ENCODE results near the gene A1CF. TPM values are rescaled to one million over a fixed set of nuclear protein-coding genes. Genes with fewer than 3 reads are reported as not detected.
"Not testable (repeated sequence)": the region's sequence is repeated elsewhere in the genome, so short reads cannot be mapped to it uniquely, and the experiment has no call there.

A1CF gene
- total RNA-seq, 1 donor = not detected

DNA sequence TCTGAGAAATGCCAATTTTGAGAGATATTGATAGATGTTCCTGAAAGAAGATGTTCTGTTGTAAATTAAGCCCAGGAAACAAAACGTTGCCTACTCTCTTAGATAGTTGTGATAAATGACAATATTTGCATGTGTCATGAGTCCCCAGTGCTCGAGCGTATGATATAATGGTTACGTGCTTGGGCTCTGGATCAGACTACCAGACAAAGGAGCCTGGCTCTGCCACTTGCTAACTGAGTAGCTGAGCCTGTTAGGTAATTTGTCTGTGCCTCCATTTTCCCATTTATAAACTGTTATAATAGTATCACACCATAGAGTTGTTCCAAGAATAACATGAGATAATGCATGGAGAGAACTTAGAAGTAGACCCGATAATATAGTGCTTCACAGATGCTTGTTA, 1.8 kb downstream of the A1CF start:
- H3K27ac ChIP-seq (ENCODE audit: low read depth, low read length) = no peak overlapping the region
- peaks cover 6% of the 10 kb centered on the region for H3K27me3 ChIP-seq (ENCODE audit: insufficient read depth, low read length)
- H4K20me1 ChIP-seq (ENCODE audit: insufficient read depth, low read length) = no peaks in the 10 kb centered on the region
- no peak for DNase-seq (ENCODE audit: insufficient read length, low spot score, missing footprints)
- H2AFZ ChIP-seq (ENCODE audit: low read length) = no peak overlapping the region
- no peaks in the 10 kb centered on the region for H3K36me3 ChIP-seq (ENCODE audit: insufficient read depth, low read length)
- TF ChIP-seq CTCF (IDR thresholded peaks at IDR 0.05; ENCODE audit: extremely low read depth, low read depth, low read length) = no peak
- no peak overlapping the region for H3K4me3 ChIP-seq (ENCODE audit: insufficient read depth, low read length)
- H3K9me3 ChIP-seq (ENCODE audit: low read depth, low read length) = no peaks in the 10 kb centered on the region
- no peaks in the 10 kb centered on the region for H3K79me2 ChIP-seq (ENCODE audit: insufficient read depth, low read length)
- no peaks in the 10 kb centered on the region for H3K4me1 ChIP-seq (ENCODE audit: insufficient read depth, low read length)
- H3K4me2 ChIP-seq (ENCODE audit: insufficient read depth, low read length) = no peak overlapping the region

GRCh38 chr10:50882540-50882983, 2.9 kb downstream of the A1CF start:
- no peaks in the 10 kb centered on the region for H4K20me1 ChIP-seq (ENCODE audit: insufficient read depth, low read length)
- no peaks in the 10 kb centered on the region for H3K9me3 ChIP-seq (ENCODE audit: low read depth, low read length)
- no peaks in the 10 kb centered on the region for H3K79me2 ChIP-seq (ENCODE audit: insufficient read depth, low read length)
- H3K4me1 ChIP-seq (ENCODE audit: insufficient read depth, low read length) = no peaks in the 10 kb centered on the region
- TF ChIP-seq CTCF (IDR thresholded peaks at IDR 0.05; ENCODE audit: extremely low read depth, low read depth, low read length) = no peak
- H3K27me3 ChIP-seq (ENCODE audit: insufficient read depth, low read length) = peaks cover 6% of the 10 kb centered on the region
- H3K4me3 ChIP-seq (ENCODE audit: insufficient read depth, low read length) = no peak overlapping the region
- H3K4me2 ChIP-seq (ENCODE audit: insufficient read depth, low read length) = no peak overlapping the region
- H3K27ac ChIP-seq (ENCODE audit: low read depth, low read length) = no peak overlapping the region
- H3K36me3 ChIP-seq (ENCODE audit: insufficient read depth, low read length) = no peaks in the 10 kb centered on the region
- H2AFZ ChIP-seq (ENCODE audit: low read length) = no peak overlapping the region
- DNase-seq (ENCODE audit: insufficient read length, low spot score, missing footprints) = no peak

DNA sequence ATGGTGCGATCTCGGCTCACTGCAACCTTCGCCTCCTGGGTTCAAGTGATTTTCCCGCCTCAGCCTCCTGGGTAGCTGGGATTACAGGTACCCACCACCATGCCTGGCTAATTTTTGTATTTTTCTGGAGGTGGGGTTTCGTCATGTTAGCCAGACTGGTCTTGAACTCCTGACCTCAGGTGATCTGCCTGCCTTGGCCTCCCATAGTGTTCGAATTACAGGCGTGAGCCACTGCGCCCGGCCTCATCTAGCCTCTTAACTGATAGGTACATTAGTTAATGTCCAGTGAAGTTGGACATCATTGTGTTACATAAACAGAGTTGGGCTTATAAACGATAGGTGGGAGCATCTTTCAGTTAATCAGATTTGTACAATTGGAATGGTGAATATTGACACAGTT, 4.4 kb downstream of the A1CF start:
- not testable (repeated sequence) for H3K9me3 ChIP-seq (ENCODE audit: low read depth, low read length); H3K4me2 ChIP-seq (ENCODE audit: insufficient read depth, low read length); DNase-seq (ENCODE audit: insufficient read length, low spot score, missing footprints); H3K79me2 ChIP-seq (ENCODE audit: insufficient read depth, low read length); H3K36me3 ChIP-seq (ENCODE audit: insufficient read depth, low read length); H3K27me3 ChIP-seq (ENCODE audit: insufficient read depth, low read length); H2AFZ ChIP-seq (ENCODE audit: low read length); H3K4me3 ChIP-seq (ENCODE audit: insufficient read depth, low read length); H3K27ac ChIP-seq (ENCODE audit: low read depth, low read length); H4K20me1 ChIP-seq (ENCODE audit: insufficient read depth, low read length); H3K4me1 ChIP-seq (ENCODE audit: insufficient read depth, low read length)

GRCh38 chr10:50876429-50876828, 9.0 kb downstream of the A1CF start:
- DNase-seq (ENCODE audit: insufficient read length, low spot score, missing footprints) = no peak
- TF ChIP-seq CTCF (IDR thresholded peaks at IDR 0.05; ENCODE audit: extremely low read depth, low read depth, low read length) = no peak
- Histone ChIP-seq H4K20me1 (ENCODE audit: insufficient read depth, low read length) (no peaks in the 10 kb centered on the region), H3K4me3 (ENCODE audit: insufficient read depth, low read length) (no peak overlapping the region), H2AFZ (ENCODE audit: low read length) (no peak overlapping the region), H3K27ac (ENCODE audit: low read depth, low read length) (no peak overlapping the region), H3K27me3 (ENCODE audit: insufficient read depth, low read length) (no peaks in the 10 kb centered on the region), H3K4me2 (ENCODE audit: insufficient read depth, low read length) (no peak overlapping the region), H3K4me1 (ENCODE audit: insufficient read depth, low read length) (no peaks in the 10 kb centered on the region), H3K36me3 (ENCODE audit: insufficient read depth, low read length) (no peaks in the 10 kb centered on the region), H3K9me3 (ENCODE audit: low read depth, low read length) (no peaks in the 10 kb centered on the region), H3K79me2 (ENCODE audit: insufficient read depth, low read length) (no peaks in the 10 kb centered on the region)

Measured in osteoblast (primary cell).